Stimulated activated CD4-positive, alpha-beta T cell treated with anti-CD3 and anti-CD28 coated beads, Interleukin-2, amount 100 ng/mL, for 4 hours (primary cell): ENCODE results near the gene MYO1H.
"Not testable (repeated sequence)": the region's sequence is repeated elsewhere in the genome, so short reads cannot be mapped to it uniquely, and the experiment has no call there.

Source experiments
- DNase-seq: peaks from one replicate; pipeline ENCODE4 v3.0.0-alpha.2; 2020; ENCODE audit warnings: low read depth

MYO1H gene

DNA sequence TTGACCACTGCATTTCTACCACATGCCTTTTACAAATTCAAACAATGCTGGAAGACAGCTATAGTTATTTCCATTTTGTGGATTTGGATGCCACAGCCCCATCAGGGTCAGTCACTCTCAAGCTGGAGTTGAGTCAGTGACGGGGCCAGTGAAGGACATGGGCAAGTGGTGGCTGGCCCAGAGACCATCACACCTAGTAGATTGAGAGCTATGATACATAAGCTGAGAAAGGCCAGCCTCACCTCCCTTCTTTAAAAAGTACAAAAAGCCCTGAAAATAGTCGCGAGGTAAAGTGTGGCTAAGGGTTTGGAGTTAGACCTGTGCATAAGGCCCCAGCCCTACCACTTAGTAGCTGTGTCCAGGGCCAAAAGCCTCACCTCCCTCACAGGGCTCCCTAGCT lies 125.3 kb downstream of the MYO1H start:
- DNase-seq: no peak

- DNase-seq: not testable (repeated sequence)
Observed at GRCh38 chr12:109473526-109474270, 126.0 kb downstream of the MYO1H start.

DNA sequence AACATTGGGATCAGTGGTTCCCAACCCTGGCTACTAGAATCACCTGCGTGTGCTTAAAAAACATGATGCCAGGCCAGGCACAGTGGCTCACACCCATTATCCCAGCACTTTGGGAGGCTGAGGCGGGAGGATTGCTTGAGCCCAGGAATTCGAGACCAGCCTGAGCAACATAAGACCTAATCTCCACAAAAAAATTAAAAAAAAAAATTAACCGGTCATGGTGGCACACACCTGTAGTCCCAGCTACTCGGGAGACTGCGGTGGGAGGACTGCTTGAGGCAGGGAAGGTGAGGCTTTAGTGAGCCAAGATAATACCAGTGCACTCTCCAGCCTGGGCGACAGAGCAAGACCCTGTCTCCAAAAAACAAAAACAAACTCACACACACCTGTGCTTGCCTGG lies 127.4 kb downstream of the MYO1H start:
- DNase-seq: no peak

- no peak for DNase-seq
Observed at GRCh38 chr12:109475993-109476806, 128.5 kb downstream of the MYO1H start.

DNA sequence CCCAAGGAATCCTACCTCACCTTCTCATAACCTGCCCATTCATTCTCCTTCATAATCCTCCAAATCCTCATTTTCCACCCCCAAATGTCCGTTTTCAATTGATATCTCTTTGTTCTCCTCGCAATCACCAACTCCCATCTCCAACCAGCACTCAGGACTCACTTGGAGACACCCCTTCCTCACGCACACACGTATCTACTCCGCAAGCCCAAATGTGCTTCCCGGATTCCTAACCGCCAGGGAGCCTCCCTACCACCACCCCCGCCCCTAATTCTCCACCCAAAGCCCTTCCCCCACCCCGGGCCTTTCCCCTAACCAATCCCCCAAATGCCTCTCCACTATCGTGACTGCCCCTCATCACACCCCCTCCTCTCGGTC lies 129.1 kb downstream of the MYO1H start:
- DNase-seq: no peak

- peak; percentile 73 for DNase-seq
Observed at GRCh38 chr12:109477185-109477962, 129.7 kb downstream of the MYO1H start, which contains the start of the genes KCTD10 and UBE3B. Gene KCTD10, minus strand, starts transcription at chr12:109477300. Its CDS starts 38 bp downstream, at chr12:109477262. Gene UBE3B, plus strand, starts transcription at chr12:109477634. Its CDS starts 5,918 bp downstream, at chr12:109483552.

DNA sequence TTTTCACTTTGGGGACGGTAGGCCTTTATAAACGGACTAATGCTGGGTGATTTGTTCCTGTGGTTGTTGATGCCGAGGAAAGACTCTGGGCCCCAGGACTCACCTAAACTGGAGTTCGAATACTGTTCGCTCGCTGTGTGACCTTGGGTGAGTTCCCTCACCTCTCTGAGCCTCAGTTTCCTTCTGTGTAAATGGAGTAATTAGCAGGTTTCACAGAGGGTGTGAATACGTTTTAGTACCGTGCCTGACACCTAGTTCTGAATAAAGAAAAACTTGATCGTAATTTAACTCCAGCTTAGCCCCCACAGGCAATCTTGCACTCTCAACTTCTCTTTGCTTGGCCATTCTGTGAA lies 130.2 kb downstream of the MYO1H start:
- DNase-seq: no peak

DNA sequence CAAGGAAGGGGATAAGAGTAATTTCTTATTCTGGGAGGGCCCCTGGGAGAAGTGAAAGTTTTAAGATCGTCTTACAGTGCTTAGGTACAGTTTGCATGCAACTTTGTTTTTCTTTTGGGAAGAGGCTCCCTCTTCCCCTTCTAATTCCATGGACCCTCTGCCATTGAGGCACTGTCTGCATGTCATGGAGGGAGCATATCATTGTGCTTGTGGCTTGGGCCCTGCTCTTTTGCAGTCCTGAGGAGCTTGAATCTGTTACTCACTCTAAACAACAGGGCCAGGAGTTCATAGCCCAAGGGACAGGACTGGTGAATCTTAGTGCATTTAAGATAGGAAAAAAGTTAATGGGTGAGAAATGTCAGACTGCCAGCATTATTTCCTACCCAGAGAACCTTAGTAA lies 132.1 kb downstream of the MYO1H start:
- no peak for DNase-seq

GRCh38 chr12:109480356-109480755 lies 132.7 kb downstream of the MYO1H start:
- no peak for DNase-seq

GRCh38 chr12:109481863-109482262 lies 134.2 kb downstream of the MYO1H start:
- DNase-seq: no peak

DNA sequence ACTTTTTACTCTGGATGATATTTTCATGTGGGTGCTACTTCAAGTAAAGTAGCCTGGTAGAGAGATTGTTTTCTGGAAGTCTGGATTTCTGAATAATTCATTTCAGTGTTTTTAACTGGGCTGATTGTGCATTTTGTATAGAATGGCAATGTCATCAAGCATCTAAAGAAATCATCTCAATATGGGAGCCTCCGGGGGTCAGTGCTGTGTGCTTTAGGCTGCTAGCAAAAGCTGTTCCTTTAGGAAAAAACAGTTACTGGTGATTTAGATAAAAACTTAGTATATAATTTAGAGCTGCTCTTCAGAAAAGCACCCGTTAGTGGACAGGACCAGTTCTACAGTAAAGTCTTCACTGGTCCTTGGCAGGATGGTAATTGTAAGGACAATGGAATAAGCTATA lies 134.8 kb downstream of the MYO1H start:
- DNase-seq: no peak

GRCh38 chr12:109482894-109483293 lies 135.2 kb downstream of the MYO1H start:
- DNase-seq: no peak

DNA sequence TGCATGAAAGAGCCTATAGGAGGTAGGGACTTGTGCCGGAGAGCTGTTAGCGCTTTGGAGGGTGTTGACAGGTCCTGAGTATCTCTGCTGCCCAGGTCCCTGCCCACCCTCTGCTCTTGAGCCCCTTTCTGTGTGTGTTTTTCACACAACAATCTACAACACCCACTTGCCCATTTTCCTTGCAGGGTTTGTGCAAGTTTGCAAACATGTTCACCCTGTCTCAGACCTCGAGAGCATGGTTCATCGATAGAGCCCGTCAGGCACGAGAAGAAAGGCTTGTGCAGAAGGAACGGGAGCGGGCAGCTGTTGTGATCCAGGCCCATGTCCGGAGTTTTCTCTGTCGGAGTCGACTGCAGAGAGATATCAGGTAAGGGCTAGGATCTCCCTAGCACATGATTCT lies 135.6 kb downstream of the MYO1H start:
- no peak for DNase-seq

- DNase-seq: no peak
Observed at GRCh38 chr12:109485201-109485600, 137.5 kb downstream of the MYO1H start.

DNA sequence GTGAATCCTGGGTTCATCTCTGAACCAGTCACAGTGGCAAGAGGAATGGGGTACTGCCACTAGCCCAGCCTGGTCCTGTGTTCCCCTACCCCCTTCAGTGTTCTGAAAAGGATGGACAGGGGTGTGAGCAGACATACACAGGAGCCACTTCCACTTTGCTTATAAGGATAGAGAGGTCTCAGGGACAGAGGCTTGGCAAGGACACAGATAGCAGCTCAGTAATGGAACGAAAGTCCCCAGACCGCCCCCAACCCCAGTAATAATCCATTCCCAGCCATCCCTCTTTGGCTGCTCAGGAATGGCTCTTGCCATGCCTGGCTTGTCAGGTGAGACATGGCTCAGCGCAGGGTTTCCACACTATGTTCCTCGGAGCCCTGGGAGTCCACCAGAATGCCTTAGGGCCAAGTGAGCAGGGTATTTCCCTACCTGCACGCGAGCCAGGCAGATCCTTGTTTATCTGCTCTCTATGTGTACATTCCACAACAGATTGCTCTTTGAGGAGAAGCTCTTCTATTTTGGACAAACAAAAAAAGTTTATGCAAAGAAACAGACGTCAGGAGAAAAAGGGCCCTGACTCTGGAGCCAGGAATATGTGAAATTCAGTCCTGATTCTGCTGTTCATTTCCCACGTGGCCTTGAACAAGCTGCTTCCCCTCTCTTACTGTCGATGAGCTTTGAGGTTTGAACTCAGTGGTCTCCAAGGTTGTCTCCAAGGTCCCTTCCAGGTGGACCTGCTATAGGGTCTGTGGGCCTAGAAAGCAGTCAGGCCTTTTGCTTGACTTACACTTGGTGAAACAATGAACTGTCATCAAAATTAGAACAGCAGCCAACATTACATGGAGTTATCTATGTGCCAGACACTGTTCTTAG lies 139.7 kb downstream of the MYO1H start:
- DNase-seq: no peak

GRCh38 chr12:109488051-109488665 lies 140.5 kb downstream of the MYO1H start:
- DNase-seq: no peak

DNA sequence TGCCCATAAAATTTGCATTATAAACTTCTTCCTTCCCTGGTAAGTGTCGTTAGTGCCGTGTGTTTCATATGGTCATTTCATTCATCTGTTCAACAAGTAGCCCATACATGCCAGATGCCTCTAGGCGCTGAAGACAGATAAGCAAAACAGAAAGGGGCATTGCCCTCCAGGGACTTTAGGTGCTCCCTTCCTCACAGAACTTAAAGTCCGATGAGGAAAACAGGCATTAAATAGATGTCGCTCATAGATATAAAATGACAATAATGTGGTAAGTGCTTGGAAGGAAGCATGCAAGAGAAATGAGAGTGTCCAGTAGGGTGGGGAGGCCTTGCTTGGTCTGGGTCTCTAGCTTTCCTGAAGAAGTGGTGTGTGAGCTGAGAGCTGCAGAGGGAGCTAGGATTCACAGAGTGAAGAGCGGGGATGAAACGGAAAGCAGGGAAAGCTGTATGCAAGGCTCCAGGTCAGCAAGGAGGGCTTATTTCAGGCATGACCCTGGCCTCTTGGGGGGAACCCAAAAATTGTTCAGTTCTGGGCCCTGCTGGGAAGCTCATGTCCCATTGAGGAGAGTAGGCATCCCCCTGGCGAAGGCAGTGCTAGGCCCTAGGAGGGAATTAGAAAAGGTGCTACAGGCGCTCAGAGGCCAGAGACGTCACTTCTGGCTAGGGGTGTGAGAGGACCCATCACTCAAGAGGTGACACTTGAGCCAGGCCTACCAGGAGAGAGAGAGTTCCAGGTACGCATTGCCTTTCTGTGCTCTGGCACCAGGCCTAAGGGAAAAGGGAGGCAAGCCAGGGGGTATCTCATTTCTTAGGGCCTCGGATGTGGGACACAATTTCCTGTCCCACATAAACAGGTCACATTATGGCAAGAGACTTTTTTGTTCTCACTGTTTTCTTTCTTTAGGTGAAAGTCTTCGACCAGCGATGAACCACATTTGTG lies 141.6 kb downstream of the MYO1H start:
- DNase-seq: no peak

- DNase-seq: no peak
Observed at GRCh38 chr12:109489955-109490565, 142.4 kb downstream of the MYO1H start.

GRCh38 chr12:109491671-109492070 lies 144.0 kb downstream of the MYO1H start:
- DNase-seq: no peak

GRCh38 chr12:109492371-109492770 lies 144.7 kb downstream of the MYO1H start:
- no peak for DNase-seq
